ENCODE data around the gene EXOC4.

Gene EXOC4

GRCh38 chr7:133517766-133518165, 264.9 kb downstream of the EXOC4 start:
- Histone ChIP-seq H3K4me3 (ENCODE audit: low read length, poor library complexity, severe bottlenecking) (no peak overlapping the region), H3K9me2 (replicated peaks; ENCODE audit: low read depth, low read length) (no peaks in the 10 kb centered on the region), H2AFZ (ENCODE audit: low read length) (no peak overlapping the region), H3K4me2 (ENCODE audit: low read depth, low read length, poor library complexity, severe bottlenecking) (no peak overlapping the region), H3F3A (ENCODE audit: low read depth) (no peaks in the 10 kb centered on the region), H4K20me1 (ENCODE audit: insufficient read depth, low read length, poor library complexity, severe bottlenecking) (no peaks in the 10 kb centered on the region), H3K9ac (ENCODE audit: low read depth, low read length, poor library complexity, severe bottlenecking) (no peak overlapping the region), H3K9me3 (ENCODE audit: insufficient read depth, low read depth, low read length) (0 out of 2 replicates have a peak, but pooled peaks cover 1% of the 10 kb centered on the region), H3K4me1 (ENCODE audit: insufficient read depth, low read length, poor library complexity, severe bottlenecking) (no peaks in the 10 kb centered on the region), H3K36me3 (ENCODE audit: insufficient read depth, low read length) (no peaks in the 10 kb centered on the region; the same call in 1 of the 2 replicates), H3K27me3 (ENCODE audit: insufficient read depth, low read length, poor library complexity, severe bottlenecking) (no peaks in the 10 kb centered on the region), H3K79me2 (ENCODE audit: insufficient read depth, low read length) (no peaks in the 10 kb centered on the region)
- no peak for TF ChIP-seq CTCF (conservative IDR thresholded peaks at IDR 0.05; ENCODE audit: low read length)
- no peak for TF ChIP-seq EZH2phosphoT487 (IDR thresholded peaks at IDR 0.05; ENCODE audit: borderline replicate concordance)

- no peaks in the 10 kb centered on the region for H3K27me3 ChIP-seq (ENCODE audit: insufficient read depth, low read length, poor library complexity, severe bottlenecking)
- H3K36me3 ChIP-seq (ENCODE audit: insufficient read depth, low read length) = no peaks in the 10 kb centered on the region; the same call in 1 of the 2 replicates
- H3K9me2 ChIP-seq (replicated peaks; ENCODE audit: low read depth, low read length) = no peaks in the 10 kb centered on the region
- H3K4me1 ChIP-seq (ENCODE audit: insufficient read depth, low read length, poor library complexity, severe bottlenecking) = no peaks in the 10 kb centered on the region
- H2AFZ ChIP-seq (ENCODE audit: low read length) = no peak overlapping the region
- H3K9me3 ChIP-seq (ENCODE audit: insufficient read depth, low read depth, low read length) = 0 out of 2 replicates have a peak, but pooled peaks cover 5% of the 10 kb centered on the region
- TF ChIP-seq CTCF (conservative IDR thresholded peaks at IDR 0.05; ENCODE audit: low read length) = no peak
- TF ChIP-seq EZH2phosphoT487 (IDR thresholded peaks at IDR 0.05; ENCODE audit: borderline replicate concordance) = no peak
- no peak overlapping the region for H3K4me3 ChIP-seq (ENCODE audit: low read length, poor library complexity, severe bottlenecking)
- H3K4me2 ChIP-seq (ENCODE audit: low read depth, low read length, poor library complexity, severe bottlenecking) = no peak overlapping the region
- no peaks in the 10 kb centered on the region for H4K20me1 ChIP-seq (ENCODE audit: insufficient read depth, low read length, poor library complexity, severe bottlenecking)
- no peak overlapping the region for H3K9ac ChIP-seq (ENCODE audit: low read depth, low read length, poor library complexity, severe bottlenecking)
- H3K79me2 ChIP-seq (ENCODE audit: insufficient read depth, low read length) = no peaks in the 10 kb centered on the region
- no peaks in the 10 kb centered on the region for H3F3A ChIP-seq (ENCODE audit: low read depth)
These were observed 265.8 kb downstream of the EXOC4 start for GRCh38 chr7:133518718-133519117.

- Histone ChIP-seq H3K9me3 (ENCODE audit: insufficient read depth, low read depth, low read length) (0 out of 2 replicates have a peak, but pooled peaks cover 5% of the 10 kb centered on the region), H3K4me3 (ENCODE audit: low read length, poor library complexity, severe bottlenecking) (no peak overlapping the region), H3K79me2 (ENCODE audit: insufficient read depth, low read length) (no peaks in the 10 kb centered on the region), H3K4me2 (ENCODE audit: low read depth, low read length, poor library complexity, severe bottlenecking) (no peak overlapping the region), H2AFZ (ENCODE audit: low read length) (no peak overlapping the region), H3K27me3 (ENCODE audit: insufficient read depth, low read length, poor library complexity, severe bottlenecking) (no peaks in the 10 kb centered on the region), H3F3A (ENCODE audit: low read depth) (no peaks in the 10 kb centered on the region), H4K20me1 (ENCODE audit: insufficient read depth, low read length, poor library complexity, severe bottlenecking) (no peaks in the 10 kb centered on the region), H3K4me1 (ENCODE audit: insufficient read depth, low read length, poor library complexity, severe bottlenecking) (peaks cover 7% of the 10 kb centered on the region), H3K9me2 (replicated peaks; ENCODE audit: low read depth, low read length) (no peaks in the 10 kb centered on the region), H3K36me3 (ENCODE audit: insufficient read depth, low read length) (no peaks in the 10 kb centered on the region; the same call in 1 of the 2 replicates), H3K9ac (ENCODE audit: low read depth, low read length, poor library complexity, severe bottlenecking) (no peak overlapping the region)
- no peak for TF ChIP-seq CTCF (conservative IDR thresholded peaks at IDR 0.05; ENCODE audit: low read length)
- no peak for TF ChIP-seq EZH2phosphoT487 (IDR thresholded peaks at IDR 0.05; ENCODE audit: borderline replicate concordance)
These were observed 267.4 kb downstream of the EXOC4 start for GRCh38 chr7:133520248-133520647.
